Fibroblast of skin of scalp (primary cell): ENCODE data around the gene MACROH2A1.

Experiments
- DNase-seq: peaks from one replicate; pipeline ENCODE4 v3.0.0-alpha.2; 2013

MACROH2A1 gene

DNA sequence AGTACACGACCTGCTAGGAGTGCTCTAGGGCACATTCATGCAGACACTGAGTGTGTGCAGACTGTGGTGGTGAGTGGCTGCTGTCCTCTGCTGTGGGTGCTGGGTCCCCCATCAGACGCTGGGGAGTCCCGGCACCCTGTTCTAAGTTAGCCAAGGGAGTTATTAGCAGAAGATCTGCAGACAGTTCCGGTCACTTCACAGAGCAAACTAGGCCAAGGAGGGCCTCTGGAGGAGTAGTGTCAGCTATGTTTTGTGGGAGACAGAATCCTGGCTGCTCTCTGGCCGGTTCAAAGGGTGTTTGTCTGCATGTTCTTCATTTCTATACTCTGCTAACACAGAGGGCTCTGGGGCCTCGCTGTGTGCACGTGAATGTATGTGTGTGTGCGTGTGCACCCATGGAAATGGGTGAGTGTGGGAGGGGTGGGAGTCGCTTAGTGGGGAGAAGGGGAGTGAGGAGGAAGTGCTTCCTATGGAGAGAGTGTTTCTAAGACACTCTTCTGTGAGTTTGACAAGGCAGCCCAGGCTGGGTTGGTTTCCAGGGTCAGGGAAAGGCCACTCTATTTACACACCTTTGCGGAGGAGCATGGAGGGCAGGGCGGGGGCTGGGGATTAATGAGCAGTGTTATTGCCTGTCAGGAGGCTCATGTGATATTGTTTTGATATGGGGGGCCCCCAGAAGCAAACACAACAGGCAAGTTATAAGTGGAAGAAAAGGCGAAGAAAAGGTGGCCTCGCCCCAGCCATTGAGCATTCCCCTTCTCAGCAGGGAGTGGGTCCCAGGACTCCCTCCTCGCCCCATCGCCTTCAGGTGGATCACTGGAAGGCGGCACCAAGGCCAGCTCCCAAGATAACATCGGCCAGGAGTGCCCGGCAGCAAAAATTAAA lies 68.9 kb downstream of the MACROH2A1 start:
- DNase-seq, result no peak

DNA sequence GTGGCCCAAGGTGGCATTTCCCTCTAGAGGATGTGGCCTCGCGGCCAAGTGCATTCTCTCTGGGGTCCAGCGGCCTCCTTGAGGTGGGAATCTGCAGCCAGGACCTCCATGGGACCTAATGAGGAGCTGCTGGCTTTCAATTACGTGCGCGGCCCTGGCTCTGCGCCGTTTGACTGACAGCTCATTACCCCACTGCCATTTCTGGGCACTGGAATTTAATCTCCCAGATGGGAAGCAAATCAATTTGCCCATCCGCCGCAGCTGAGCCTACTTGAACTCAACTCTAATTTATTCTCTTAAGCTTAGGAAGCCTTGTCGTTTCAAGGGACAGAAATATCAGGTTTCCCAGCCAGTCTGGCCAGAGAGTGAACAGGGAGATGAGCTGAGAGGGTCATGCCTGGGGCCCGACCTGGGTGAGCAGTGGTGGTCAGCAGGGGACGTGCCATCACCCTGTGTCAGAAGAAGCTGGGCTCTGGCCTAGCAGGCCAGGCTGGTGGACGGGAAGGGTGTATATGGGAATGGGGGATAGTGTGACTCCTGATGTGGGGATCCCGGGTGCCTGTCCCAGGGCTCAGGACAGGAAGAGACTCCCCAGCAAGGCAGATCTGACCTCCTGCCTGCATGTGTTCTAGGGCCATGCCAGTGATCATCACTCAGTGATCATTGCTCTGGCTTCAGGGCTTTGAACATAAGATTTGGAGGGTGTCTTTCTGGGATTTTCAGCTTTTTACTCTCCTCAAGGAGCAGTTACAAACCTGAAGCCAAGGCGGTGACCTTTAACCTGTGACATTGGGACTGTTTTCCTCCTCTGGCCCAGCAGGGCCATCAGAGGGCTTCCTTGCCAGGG lies 69.7 kb downstream of the MACROH2A1 start:
- no peak for DNase-seq

DNA sequence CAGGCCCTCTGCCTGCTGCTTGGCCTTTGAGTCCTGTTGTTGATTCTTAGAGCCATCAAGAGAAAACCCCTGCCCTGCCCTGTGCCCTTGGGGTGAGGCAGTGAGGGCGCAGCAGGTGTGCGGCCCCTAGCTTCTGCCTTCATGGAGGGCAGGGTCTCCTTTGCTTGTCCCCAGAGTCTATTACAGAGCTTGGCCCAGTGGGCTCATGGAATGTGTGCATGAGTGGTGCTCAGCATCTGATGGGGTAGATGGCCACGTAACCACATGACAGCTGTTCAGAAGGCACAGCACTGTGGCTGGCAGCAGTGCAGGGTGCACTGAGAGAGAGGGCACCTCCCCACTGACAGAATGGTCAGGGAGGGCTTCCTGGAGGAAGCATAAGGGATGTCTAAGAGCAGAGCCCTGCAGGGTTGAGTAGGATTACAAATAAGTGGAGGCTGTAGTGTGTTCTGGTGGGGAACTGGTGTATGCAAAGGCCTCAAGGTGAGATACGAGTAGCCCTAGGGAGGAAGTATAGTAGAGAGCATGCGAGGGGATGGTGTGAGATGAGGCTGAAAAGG lies 70.8 kb downstream of the MACROH2A1 start:
- no peak for DNase-seq

GRCh38 chr5:135327429-135328127 lies 71.5 kb downstream of the MACROH2A1 start:
- DNase-seq, result no peak

GRCh38 chr5:135326296-135327254 lies 72.5 kb downstream of the MACROH2A1 start:
- DNase-seq, result no peak

- no peak for DNase-seq
These were observed 74.0 kb downstream of the MACROH2A1 start for GRCh38 chr5:135324897-135325650.

GRCh38 chr5:135324160-135324559 lies 74.9 kb downstream of the MACROH2A1 start:
- DNase-seq, result no peak

GRCh38 chr5:135323701-135324132 lies 75.3 kb downstream of the MACROH2A1 start:
- no peak for DNase-seq

GRCh38 chr5:135323227-135323626 lies 75.8 kb downstream of the MACROH2A1 start:
- no peak for DNase-seq

- DNase-seq, result no peak
These were observed 76.3 kb downstream of the MACROH2A1 start for GRCh38 chr5:135322744-135323143.

- DNase-seq, result no peak
These were observed 76.8 kb downstream of the MACROH2A1 start for GRCh38 chr5:135322271-135322670.

DNA sequence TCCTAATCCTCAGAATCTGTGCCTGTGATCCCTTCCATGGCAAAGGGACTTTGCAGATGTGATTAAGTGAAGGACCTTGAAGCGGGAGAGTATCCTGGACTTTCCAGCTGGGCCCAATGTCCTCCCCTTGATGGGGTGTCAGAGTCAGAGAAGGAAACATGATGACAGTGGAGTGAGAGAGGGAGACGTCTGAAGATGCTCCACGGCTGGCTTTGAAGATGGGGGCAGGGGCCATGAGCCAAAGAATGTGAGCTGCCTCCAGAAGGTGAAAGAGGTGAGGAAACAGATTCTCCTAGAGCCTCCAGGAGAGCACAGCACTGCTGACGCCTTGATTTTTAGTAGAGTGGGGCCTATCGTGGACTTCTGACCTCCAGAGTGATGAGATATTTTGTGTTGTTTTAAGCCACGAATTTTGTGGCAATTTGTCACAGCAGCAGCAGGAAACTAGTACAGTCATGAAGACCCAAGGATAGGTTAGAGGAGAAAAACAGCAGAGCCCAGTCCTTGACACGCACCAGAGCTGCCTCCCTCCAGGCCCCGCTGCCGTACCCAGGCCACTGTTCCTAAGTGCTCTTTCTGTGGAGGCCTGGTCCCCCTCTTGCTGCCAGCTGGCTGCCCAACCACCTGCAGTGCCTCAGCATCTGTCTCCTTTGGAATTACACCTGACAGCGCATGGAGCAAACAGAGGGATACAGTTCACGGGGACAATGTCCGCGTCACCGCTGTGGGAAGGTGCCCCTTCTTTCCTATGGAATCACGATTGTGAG lies 78.1 kb downstream of the MACROH2A1 start:
- no peak for DNase-seq

DNA sequence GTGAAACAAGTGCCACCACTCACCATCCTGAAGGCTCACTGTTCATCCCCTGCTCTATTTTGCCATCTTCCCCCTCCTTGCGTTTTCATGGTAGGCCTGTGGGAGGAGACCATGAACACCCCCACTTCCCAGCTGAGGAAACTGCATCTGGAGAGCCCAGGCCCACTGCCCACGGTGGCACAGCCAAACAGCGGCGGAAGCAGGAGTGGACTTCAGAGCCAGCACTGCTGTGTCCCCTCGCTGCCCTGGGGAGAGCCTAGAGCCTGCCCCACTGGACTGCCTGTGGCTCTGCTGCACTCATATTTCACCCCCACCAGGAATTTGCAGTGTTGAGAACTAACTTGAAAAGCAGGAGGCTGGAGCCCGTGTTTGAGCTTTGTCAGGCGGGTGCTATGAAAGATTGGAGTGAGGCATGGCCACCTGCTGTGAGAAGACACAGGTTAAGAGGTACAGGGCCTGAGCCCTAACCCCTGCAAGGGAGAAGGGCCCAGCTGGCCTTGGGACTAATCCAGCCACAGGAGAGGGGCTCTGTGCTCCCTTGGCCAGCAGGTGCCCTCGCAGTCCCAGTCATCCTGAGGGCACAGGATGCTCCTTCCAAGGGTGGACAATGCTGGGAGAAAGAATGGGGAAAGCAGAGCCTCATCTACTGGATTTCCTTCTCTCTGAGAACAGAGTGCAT lies 79.0 kb downstream of the MACROH2A1 start:
- DNase-seq, result no peak

DNA sequence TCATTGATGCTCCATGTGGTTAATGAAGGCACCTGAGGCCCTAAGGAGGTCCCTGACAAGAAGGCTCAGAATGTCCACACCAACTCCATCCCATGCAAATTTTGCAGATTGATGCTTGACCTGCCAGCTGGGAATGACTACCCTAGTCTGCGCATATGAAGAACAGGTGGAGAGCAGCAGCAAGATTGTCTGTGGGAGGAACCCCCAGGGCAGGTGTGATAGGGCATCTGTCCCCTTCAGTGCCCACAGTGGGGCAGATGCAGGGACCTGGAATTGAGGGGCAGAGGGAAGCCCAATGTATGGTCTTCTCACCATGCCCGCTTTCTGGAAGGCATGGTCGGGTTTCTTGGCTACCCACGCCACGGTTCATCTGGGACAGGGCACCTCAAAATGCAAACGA lies 79.6 kb downstream of the MACROH2A1 start:
- no peak for DNase-seq

DNA sequence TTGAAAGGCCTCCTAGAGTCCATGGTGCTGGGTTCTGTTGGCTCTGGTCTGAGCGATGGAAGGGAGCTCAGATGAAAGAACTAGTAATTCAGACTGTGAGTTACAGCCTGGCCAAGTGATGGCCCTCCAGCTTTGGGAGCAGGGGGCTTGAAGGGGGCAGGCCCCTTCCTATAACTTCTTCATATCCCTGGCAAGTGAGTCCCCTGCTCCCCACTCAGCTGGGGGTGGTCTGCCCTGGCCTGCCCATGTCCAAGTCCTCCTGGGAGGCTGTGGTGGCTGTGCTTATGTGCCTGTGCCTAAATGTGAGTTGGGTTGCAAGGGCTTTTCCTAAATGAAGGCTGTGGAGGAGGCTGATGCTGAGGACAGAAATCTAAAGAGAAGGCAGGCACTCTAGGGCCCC lies 80.1 kb downstream of the MACROH2A1 start:
- no peak for DNase-seq

DNA sequence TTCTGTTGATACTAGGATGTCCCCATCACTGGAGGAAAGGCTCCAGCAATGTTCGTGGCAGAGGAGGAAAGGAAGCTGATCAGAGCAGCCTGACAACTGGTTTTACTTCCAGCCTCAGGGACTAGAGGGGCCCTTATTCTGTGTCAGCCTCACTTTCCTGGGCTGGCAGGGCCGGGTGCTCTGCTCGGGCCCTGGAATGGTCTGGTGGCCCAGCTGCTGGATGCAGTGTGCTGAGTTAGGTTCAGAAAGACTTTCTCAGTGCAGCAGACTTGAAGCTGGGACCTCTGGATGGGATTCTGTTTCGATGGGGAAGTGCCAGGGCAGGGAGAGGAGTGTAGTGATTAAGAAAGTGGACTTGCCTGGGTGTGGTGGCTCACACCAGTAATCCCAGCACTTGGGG lies 81.0 kb downstream of the MACROH2A1 start:
- no peak for DNase-seq

GRCh38 chr5:135317286-135317685 lies 81.7 kb downstream of the MACROH2A1 start:
- no peak for DNase-seq

DNA sequence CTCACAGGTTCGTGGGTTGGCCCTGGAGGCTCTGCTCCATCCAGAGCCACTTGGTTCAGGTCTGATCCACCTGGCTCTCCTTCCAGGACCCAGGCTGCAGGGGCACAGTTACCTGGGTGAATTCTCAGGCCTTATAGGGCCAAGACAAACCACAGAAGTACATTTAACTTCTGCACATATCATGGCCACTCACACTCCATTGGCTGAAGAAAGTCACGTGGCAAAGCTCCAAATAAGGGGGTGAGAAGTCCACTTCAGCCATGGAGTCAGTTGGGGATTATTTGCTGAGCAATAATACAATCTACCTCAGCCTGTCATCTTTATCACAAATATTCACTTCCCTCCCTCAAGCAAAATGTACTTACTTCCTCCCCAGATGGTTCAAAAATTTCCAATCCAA lies 83.6 kb downstream of the MACROH2A1 start:
- no peak for DNase-seq

DNA sequence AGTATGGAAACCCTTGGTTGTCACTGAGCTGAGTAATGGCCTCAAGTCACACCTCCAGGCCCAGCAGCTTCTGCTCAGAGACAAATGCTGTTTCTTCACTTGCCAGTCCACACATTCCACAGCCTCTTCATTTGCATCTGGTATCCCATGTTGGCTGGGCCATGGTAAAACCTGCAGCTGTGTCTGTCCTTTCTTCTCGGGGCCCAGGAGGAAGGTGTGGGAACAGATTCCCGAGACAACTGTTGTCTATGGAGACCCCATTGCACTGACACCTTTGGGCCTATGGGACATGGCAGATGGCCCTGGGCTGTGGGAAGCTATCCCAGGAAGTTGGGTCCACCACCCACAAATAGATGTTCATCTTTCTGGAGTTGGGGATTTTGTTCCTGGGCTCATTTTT lies 85.1 kb downstream of the MACROH2A1 start:
- no peak for DNase-seq
